ENCODE measurements around the gene PLA2G7.

PLA2G7 gene

GRCh38 chr6:46684771-46685170 is 50.4 kb downstream of the PLA2G7 start:
- Histone ChIP-seq H3K9me3 (ENCODE audit: insufficient read depth, low read length) (no peaks in the 10 kb centered on the region), H3K4me2 (ENCODE audit: low read length) (no peak overlapping the region)

GRCh38 chr6:46677314-46677654 is 57.9 kb downstream of the PLA2G7 start:
- Histone ChIP-seq H3K4me1 (ENCODE audit: low read length) (peaks cover 5% of the 10 kb centered on the region), H3K4me2 (ENCODE audit: low read length) (peak overlapping the region; percentile 43), H3K27me3 (ENCODE audit: low read depth, low read length) (no peaks in the 10 kb centered on the region), H3K36me3 (replicated peaks; ENCODE audit: low read depth, low read length) (no peaks in the 10 kb centered on the region), H3K79me2 (ENCODE audit: low read length) (no peaks in the 10 kb centered on the region), H3K9me3 (ENCODE audit: insufficient read depth, low read length) (no peaks in the 10 kb centered on the region), H3K9ac (ENCODE audit: low read length) (no peak overlapping the region), H2AFZ (ENCODE audit: low read depth, low read length) (peak overlapping the region; percentile 64; the same call in 1 of the 2 replicates), H4K20me1 (ENCODE audit: insufficient read depth, low read length) (no peaks in the 10 kb centered on the region), H3K4me3 (ENCODE audit: low read length) (no peak overlapping the region), H3K27ac (ENCODE audit: low read length) (no peak overlapping the region)
- TF ChIP-seq EZH2phosphoT487 (IDR thresholded peaks at IDR 0.05; ENCODE audit: low read depth) (no peak), CTCF (IDR thresholded peaks at IDR 0.05; ENCODE audit: low read depth, low read length) (peak; percentile 60)

More at GRCh38 chr6:46684771-46685170, 50.4 kb downstream of the PLA2G7 start:
- Histone ChIP-seq H3K27me3 (ENCODE audit: low read depth, low read length) (0 out of 2 replicates have a peak, but pooled peaks cover 1% of the 10 kb centered on the region), H3K79me2 (ENCODE audit: low read length) (no peaks in the 10 kb centered on the region), H3K9ac (ENCODE audit: low read length) (no peak overlapping the region), H3K27ac (ENCODE audit: low read length) (no peak overlapping the region), H4K20me1 (ENCODE audit: insufficient read depth, low read length) (no peaks in the 10 kb centered on the region), H2AFZ (ENCODE audit: low read depth, low read length) (no peak overlapping the region), H3K4me3 (ENCODE audit: low read length) (no peak overlapping the region), H3K36me3 (replicated peaks; ENCODE audit: low read depth, low read length) (no peaks in the 10 kb centered on the region), H3K4me1 (ENCODE audit: low read length) (no peaks in the 10 kb centered on the region)
- TF ChIP-seq CTCF (IDR thresholded peaks at IDR 0.05; ENCODE audit: low read depth, low read length) (no peak), EZH2phosphoT487 (IDR thresholded peaks at IDR 0.05; ENCODE audit: low read depth) (no peak)

GRCh38 chr6:46676604-46677313 is 58.4 kb downstream of the PLA2G7 start:
- no peaks in the 10 kb centered on the region for H3K9me3 ChIP-seq (ENCODE audit: insufficient read depth, low read length)
- H4K20me1 ChIP-seq (ENCODE audit: insufficient read depth, low read length) = no peaks in the 10 kb centered on the region
- H3K27ac ChIP-seq (ENCODE audit: low read length) = no peak overlapping the region
- no peaks in the 10 kb centered on the region for H3K79me2 ChIP-seq (ENCODE audit: low read length)
- peak overlapping the region; percentile 43 for H3K4me2 ChIP-seq (ENCODE audit: low read length)
- H3K4me1 ChIP-seq (ENCODE audit: low read length) = peaks cover 5% of the 10 kb centered on the region
- H3K27me3 ChIP-seq (ENCODE audit: low read depth, low read length) = no peaks in the 10 kb centered on the region
- no peak overlapping the region for H3K9ac ChIP-seq (ENCODE audit: low read length)
- no peaks in the 10 kb centered on the region for H3K36me3 ChIP-seq (replicated peaks; ENCODE audit: low read depth, low read length)
- TF ChIP-seq CTCF (IDR thresholded peaks at IDR 0.05; ENCODE audit: low read depth, low read length) (no peak), EZH2phosphoT487 (IDR thresholded peaks at IDR 0.05; ENCODE audit: low read depth) (no peak)
- peak overlapping the region; percentile 64; the same call in 1 of the 2 replicates for H2AFZ ChIP-seq (ENCODE audit: low read depth, low read length)
- no peak overlapping the region for H3K4me3 ChIP-seq (ENCODE audit: low read length)

GRCh38 chr6:46674410-46674809 is 60.8 kb downstream of the PLA2G7 start:
- no peak overlapping the region for H2AFZ ChIP-seq (ENCODE audit: low read depth, low read length)
- H3K4me3 ChIP-seq (ENCODE audit: low read length) = no peak overlapping the region
- H3K4me2 ChIP-seq (ENCODE audit: low read length) = no peak overlapping the region
- no peak for TF ChIP-seq EZH2phosphoT487 (IDR thresholded peaks at IDR 0.05; ENCODE audit: low read depth)
- no peak for TF ChIP-seq CTCF (IDR thresholded peaks at IDR 0.05; ENCODE audit: low read depth, low read length)
- H3K9ac ChIP-seq (ENCODE audit: low read length) = no peak overlapping the region
- no peaks in the 10 kb centered on the region for H3K36me3 ChIP-seq (replicated peaks; ENCODE audit: low read depth, low read length)
- H3K27ac ChIP-seq (ENCODE audit: low read length) = no peak overlapping the region
- H3K27me3 ChIP-seq (ENCODE audit: low read depth, low read length) = no peaks in the 10 kb centered on the region
- H3K9me3 ChIP-seq (ENCODE audit: insufficient read depth, low read length) = no peaks in the 10 kb centered on the region
- peaks cover 5% of the 10 kb centered on the region for H3K4me1 ChIP-seq (ENCODE audit: low read length)
- no peaks in the 10 kb centered on the region for H3K79me2 ChIP-seq (ENCODE audit: low read length)
- no peaks in the 10 kb centered on the region for H4K20me1 ChIP-seq (ENCODE audit: insufficient read depth, low read length)

Data from OCI-LY3 (cell line).